Ovary (tissue), 3 donors: ENCODE data around the gene VAC14.

Experiments
- POLR2A ChIP-seq: fragments of 450-650 bp; IDR thresholded peaks from one replicate; pipeline ENCODE4 v1.6.1; 2017; ENCODE audit warnings: antibody characterized with exemption, mild to moderate bottlenecking, moderate library complexity
- TF ChIP-seq, protein P1 (sequence below), 3 donors: fragments of 450-650 bp in 2 of 3; fragments of 200-600 bp in 1 of 3; IDR thresholded peaks; one replicate each; pipeline versions ENCODE4 v1.5.1 to v1.8.0; 2016 to 2022; ENCODE audit warnings: antibody characterized with exemption in 3 of 3, mild to moderate bottlenecking in 1 of 3
- donor health status: DM: no; HTN: no; CAD: no.

DNA sequence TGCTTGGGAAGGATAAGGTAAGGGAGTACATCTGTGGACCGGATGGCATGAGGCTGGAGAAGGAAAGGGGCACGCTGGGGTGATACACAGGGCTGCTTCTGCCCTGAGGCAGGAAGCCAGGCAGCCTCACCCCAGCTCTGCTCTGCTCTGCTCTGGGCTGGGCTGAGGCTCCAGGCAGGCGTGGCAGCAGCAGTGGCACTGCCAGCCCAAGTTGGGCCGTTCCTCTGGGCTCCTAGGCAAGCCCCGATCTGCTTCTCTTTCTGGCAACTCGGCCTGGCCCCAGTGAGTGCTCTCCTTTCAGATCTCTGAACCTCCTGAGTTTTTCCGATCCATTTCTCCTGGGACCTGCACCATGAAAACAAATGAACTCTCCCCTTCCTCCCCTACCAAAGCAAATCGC lies 44.9 kb downstream of the VAC14 start:
- no peak for TF ChIP-seq POLR2A
- TF ChIP-seq, protein P1, sequence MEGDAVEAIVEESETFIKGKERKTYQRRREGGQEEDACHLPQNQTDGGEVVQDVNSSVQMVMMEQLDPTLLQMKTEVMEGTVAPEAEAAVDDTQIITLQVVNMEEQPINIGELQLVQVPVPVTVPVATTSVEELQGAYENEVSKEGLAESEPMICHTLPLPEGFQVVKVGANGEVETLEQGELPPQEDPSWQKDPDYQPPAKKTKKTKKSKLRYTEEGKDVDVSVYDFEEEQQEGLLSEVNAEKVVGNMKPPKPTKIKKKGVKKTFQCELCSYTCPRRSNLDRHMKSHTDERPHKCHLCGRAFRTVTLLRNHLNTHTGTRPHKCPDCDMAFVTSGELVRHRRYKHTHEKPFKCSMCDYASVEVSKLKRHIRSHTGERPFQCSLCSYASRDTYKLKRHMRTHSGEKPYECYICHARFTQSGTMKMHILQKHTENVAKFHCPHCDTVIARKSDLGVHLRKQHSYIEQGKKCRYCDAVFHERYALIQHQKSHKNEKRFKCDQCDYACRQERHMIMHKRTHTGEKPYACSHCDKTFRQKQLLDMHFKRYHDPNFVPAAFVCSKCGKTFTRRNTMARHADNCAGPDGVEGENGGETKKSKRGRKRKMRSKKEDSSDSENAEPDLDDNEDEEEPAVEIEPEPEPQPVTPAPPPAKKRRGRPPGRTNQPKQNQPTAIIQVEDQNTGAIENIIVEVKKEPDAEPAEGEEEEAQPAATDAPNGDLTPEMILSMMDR (IDR thresholded peaks at IDR 0.05) = no peak
